Dendritic cell treated with granulocyte-macrophage colony-stimulating factor and Interleukin-4, amounts not matched to agents 40 ng/mL and 50 ng/mL, for 4 days (primary cell): ENCODE data around the gene MPV17L2.

ENCODE experiments used
- H3K27ac Mint-ChIP-seq: one replicate; pipeline ENCODE4 v1.8.0; 2022; ENCODE audit warnings: mild to moderate bottlenecking, mixed read lengths
- H3K27me3 Mint-ChIP-seq: one replicate; pipeline ENCODE4 v1.8.0; 2022; ENCODE audit warnings: mild to moderate bottlenecking, mixed read lengths
- H3K36me3 Mint-ChIP-seq: one replicate; pipeline ENCODE4 v1.8.0; 2022; ENCODE audit warnings: low read depth, mixed read lengths
- H3K4me1 Mint-ChIP-seq: one replicate; pipeline ENCODE4 v1.8.0; 2022; ENCODE audit warnings: low read depth, mixed read lengths
- H3K4me3 Mint-ChIP-seq: one replicate; pipeline ENCODE4 v1.8.0; 2022; ENCODE audit warnings: mild to moderate bottlenecking, moderate library complexity, mixed read lengths
- H3K9me3 Mint-ChIP-seq: one replicate; pipeline ENCODE4 v1.8.0; 2022; ENCODE audit warnings: mixed read lengths
- intact Hi-C: fragments of 100-400 bp; cut with micrococcal nuclease; formaldehyde crosslinking; loops from one replicate; pipeline ENCODE4 v1.15.0; 2022

Gene MPV17L2

DNA sequence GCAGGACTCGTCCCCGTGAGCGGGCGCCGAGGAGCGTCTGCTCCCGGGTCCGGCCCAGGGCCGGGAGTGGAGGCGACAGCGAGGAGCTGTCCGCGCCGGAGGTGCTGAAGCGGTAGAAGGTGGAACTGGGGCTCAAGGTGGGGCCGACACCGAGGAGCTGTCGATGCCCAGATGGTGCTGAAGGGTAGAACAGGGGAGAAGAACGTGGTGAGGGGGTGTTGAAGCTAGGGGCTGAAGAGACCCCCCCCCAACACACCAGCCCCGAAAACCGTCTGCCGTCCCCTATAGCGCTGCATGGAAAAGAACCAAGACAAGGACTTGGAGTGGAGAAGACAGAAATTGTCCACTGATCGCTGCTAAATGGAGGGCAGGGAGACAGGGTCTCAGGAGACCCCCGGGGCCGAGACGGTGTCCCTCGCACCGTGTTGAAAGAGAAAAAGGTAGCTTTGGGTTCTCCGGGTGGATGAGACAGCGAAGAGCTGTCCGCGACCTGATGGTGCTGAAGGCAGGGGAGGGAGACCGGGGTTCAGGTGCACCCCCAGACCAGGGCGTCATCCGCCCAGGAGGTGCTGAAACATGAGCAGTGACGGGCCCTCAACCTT lies 40.3 kb downstream of the MPV17L2 start:
- no peak overlapping the region for H3K27ac Mint-ChIP-seq
- intact Hi-C loops: no loop called here

GRCh38 chr19:18234194-18234593 lies 41.2 kb downstream of the MPV17L2 start:
- H3K4me1 Mint-ChIP-seq: peaks cover 23% of the 10 kb centered on the region
- intact Hi-C loops: no loop called here
- H3K4me3 Mint-ChIP-seq: no peak overlapping the region
- H3K36me3 Mint-ChIP-seq: no peaks in the 10 kb centered on the region
- H3K9me3 Mint-ChIP-seq: peaks cover 7% of the 10 kb centered on the region
- H3K27me3 Mint-ChIP-seq: peaks cover 70% of the 10 kb centered on the region
- no peak overlapping the region for H3K27ac Mint-ChIP-seq

More for the DNA sequence above, 40.3 kb downstream of the MPV17L2 start:
- Mint-ChIP-seq H3K4me1 (peaks cover 23% of the 10 kb centered on the region), H3K9me3 (peaks cover 7% of the 10 kb centered on the region), H3K4me3 (no peak overlapping the region), H3K36me3 (no peaks in the 10 kb centered on the region), H3K27me3 (peaks cover 68% of the 10 kb centered on the region)

DNA sequence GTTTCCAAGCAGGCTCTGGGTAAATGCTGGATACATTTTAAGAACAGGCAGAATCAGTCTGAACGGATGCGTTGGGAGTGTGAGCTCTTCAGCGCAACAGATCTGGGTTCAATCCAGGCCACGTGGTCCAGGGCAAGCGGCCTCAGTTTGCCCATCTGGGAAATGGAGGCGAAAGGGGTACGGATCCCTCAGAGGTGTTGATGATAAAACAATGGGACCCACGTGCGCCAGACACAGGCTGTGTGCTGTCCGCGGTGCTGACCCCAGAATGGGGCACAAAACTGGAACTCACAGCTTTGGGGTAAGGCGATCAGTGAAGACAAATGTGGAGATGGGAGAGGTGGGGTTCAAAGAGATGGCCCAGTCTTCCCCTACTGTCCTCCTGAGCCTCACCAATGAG lies 46.3 kb downstream of the MPV17L2 start:
- no peaks in the 10 kb centered on the region for H3K36me3 Mint-ChIP-seq
- no peak overlapping the region for H3K4me3 Mint-ChIP-seq
- H3K27ac Mint-ChIP-seq: no peak overlapping the region
- peaks cover 7% of the 10 kb centered on the region for H3K4me1 Mint-ChIP-seq
- H3K9me3 Mint-ChIP-seq: no peaks in the 10 kb centered on the region
- intact Hi-C loops: no loop called here
- peaks cover 54% of the 10 kb centered on the region for H3K27me3 Mint-ChIP-seq

DNA sequence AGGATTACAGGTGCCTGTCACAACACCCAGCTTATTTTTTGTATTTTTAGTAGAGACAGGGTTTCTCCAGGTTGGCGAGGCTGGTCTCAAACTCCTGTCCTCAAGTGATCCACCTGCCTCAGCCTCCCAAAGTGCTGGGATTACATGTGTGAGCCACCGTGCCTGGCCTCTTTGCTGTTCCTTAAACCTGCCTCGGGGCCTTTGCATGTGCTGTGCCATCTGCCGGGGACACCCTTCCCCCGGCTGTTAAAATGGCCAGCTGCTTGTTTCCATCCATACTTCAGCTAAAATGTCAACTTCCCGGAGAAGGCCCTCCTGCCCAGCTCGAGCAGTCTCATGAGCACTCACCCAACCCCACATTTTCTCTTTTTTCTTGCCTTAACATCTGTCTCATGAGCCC lies 52.3 kb downstream of the MPV17L2 start:
- intact Hi-C loops: no loop called here
- no peaks in the 10 kb centered on the region for H3K36me3 Mint-ChIP-seq
- H3K9me3 Mint-ChIP-seq: no peaks in the 10 kb centered on the region
- no peak overlapping the region for H3K27ac Mint-ChIP-seq
- peaks cover 7% of the 10 kb centered on the region for H3K4me1 Mint-ChIP-seq
- peaks cover 37% of the 10 kb centered on the region for H3K27me3 Mint-ChIP-seq
- no peak overlapping the region for H3K4me3 Mint-ChIP-seq
